Measurements from ENCODE around the gene SPOCK2. TPM values are rescaled to one million over a fixed set of nuclear protein-coding genes. Genes with fewer than 3 reads are reported as not detected.

SPOCK2 gene
- total and polyA plus RNA-seq, 10 donors, result 12.6 to 64.3 (median 40.5) TPM

DNA sequence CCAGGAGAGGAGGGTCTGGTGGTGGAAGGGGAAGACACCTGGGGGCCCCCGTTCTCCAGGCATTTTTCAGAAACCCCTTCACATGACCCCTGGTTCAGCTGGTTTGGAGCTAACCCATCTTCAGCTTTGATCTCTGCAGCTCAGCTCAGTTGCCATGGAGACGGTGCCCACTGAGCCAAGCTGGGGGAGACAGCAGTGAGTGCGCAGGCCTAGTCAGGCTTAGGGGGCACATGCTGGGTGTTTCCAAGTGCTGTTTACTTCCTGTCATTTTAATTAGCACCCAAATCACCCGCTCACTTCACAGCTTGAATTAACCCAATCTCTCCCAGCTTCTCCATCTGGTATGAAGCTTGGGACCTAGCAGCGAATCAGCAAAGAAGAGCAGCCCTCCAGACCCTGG, 9.0 kb downstream of the SPOCK2 start:
- Histone ChIP-seq H3K9me3 (no peaks in the 10 kb centered on the region), H3K27ac (peak overlapping the region in 3 of 8 donors; percentile 30 to 54 (median 35)), H3K36me3 (peaks cover 0 to 12% (median 0%) of the 10 kb centered on the region in 6 donors), H3K4me1 (peaks cover 6 to 99% (median 53%) of the 10 kb centered on the region in 6 donors), H3K4me3 (peak overlapping the region in 1 of 8 donors; percentile 19), H3K27me3 (replicated peaks in 1 of 7) (no peaks in the 10 kb centered on the region)
- intact Hi-C loops (cut with DNase I; ENCODE audit: low total_unique reads), result no loop called here
- TF ChIP-seq, protein P1, sequence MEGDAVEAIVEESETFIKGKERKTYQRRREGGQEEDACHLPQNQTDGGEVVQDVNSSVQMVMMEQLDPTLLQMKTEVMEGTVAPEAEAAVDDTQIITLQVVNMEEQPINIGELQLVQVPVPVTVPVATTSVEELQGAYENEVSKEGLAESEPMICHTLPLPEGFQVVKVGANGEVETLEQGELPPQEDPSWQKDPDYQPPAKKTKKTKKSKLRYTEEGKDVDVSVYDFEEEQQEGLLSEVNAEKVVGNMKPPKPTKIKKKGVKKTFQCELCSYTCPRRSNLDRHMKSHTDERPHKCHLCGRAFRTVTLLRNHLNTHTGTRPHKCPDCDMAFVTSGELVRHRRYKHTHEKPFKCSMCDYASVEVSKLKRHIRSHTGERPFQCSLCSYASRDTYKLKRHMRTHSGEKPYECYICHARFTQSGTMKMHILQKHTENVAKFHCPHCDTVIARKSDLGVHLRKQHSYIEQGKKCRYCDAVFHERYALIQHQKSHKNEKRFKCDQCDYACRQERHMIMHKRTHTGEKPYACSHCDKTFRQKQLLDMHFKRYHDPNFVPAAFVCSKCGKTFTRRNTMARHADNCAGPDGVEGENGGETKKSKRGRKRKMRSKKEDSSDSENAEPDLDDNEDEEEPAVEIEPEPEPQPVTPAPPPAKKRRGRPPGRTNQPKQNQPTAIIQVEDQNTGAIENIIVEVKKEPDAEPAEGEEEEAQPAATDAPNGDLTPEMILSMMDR (IDR thresholded peaks at IDR 0.05 in 8 of 11, conservative IDR thresholded peaks at IDR 0.05 in 3 of 11), result no peak
- 44 to 65% (median 61%) methylated on average over 4 to 5 of the region's 5 CpGs for WGBS, 5 donors
- peak; percentile 83 for DNase-seq

- TF ChIP-seq POLR2AphosphoS5 (IDR thresholded peaks at IDR 0.05) (no peak), POLR2A (IDR thresholded peaks at IDR 0.05) (no peak)
- TF ChIP-seq, protein P1 (IDR thresholded peaks at IDR 0.05 in 8 of 11, conservative IDR thresholded peaks at IDR 0.05 in 3 of 11), result no peak
- Histone ChIP-seq H3K27me3 (replicated peaks in 1 of 7) (no peaks in the 10 kb centered on the region), H3K4me1 (peaks cover 6 to 91% (median 52%) of the 10 kb centered on the region in 6 donors), H3K4me3 (no peak overlapping the region), H3K9me3 (no peaks in the 10 kb centered on the region), H3K27ac (no peak overlapping the region), H3K36me3 (peaks cover 0 to 25% (median 2%) of the 10 kb centered on the region in 6 donors)
- intact Hi-C loops (cut with DNase I; ENCODE audit: low total_unique reads), result no loop called here
- no peak for DNase-seq
- WGBS, 5 donors, result 90 to 96% (median 92%) methylated on average over 20 of the region's 20 CpGs
Measured at GRCh38 chr10:72077275-72077990, 10.9 kb downstream of the SPOCK2 start.

- TF ChIP-seq, protein P1 (IDR thresholded peaks at IDR 0.05 in 8 of 11, conservative IDR thresholded peaks at IDR 0.05 in 3 of 11), result no peak
- TF ChIP-seq POLR2AphosphoS5 (IDR thresholded peaks at IDR 0.05), result no peak
- no peak for TF ChIP-seq POLR2A (IDR thresholded peaks at IDR 0.05)
- Histone ChIP-seq H3K9me3 (no peaks in the 10 kb centered on the region), H3K27me3 (replicated peaks in 1 of 7) (no peaks in the 10 kb centered on the region), H3K27ac (no peak overlapping the region), H3K4me3 (no peak overlapping the region), H3K4me1 (peaks cover 6 to 84% (median 47%) of the 10 kb centered on the region in 6 donors), H3K36me3 (peaks cover 0 to 32% (median 7%) of the 10 kb centered on the region in 6 donors)
- intact Hi-C loops (cut with DNase I; ENCODE audit: low total_unique reads), result no loop called here
- 59 to 73% (median 67%) methylated on average over 5 of the region's 5 CpGs for WGBS, 5 donors
- DNase-seq, result peak; percentile 28
Measured at GRCh38 chr10:72076756-72077155, 11.6 kb downstream of the SPOCK2 start.

GRCh38 chr10:72075376-72076115, 12.8 kb downstream of the SPOCK2 start:
- Histone ChIP-seq H3K27me3 (replicated peaks in 1 of 7) (no peaks in the 10 kb centered on the region), H3K9me3 (no peaks in the 10 kb centered on the region), H3K36me3 (peaks cover 0 to 44% (median 10%) of the 10 kb centered on the region in 6 donors), H3K27ac (peak overlapping the region in 1 of 8 donors; percentile 21), H3K4me3 (no peak overlapping the region), H3K4me1 (peaks cover 6 to 75% (median 38%) of the 10 kb centered on the region in 6 donors)
- WGBS, 5 donors, result 64 to 77% (median 74%) methylated on average over 10 to 12 of the region's 12 CpGs
- peak in 1 of 3 donors; percentile 9 for TF ChIP-seq POLR2AphosphoS5 (IDR thresholded peaks at IDR 0.05)
- TF ChIP-seq, protein P1 (IDR thresholded peaks at IDR 0.05 in 8 of 11, conservative IDR thresholded peaks at IDR 0.05 in 3 of 11), result no peak
- DNase-seq, result peak; percentile 54
- intact Hi-C loops (cut with DNase I; ENCODE audit: low total_unique reads), result no loop called here

Data from spleen (tissue), 11 donors.